Pancreas (tissue), 10 donors: Measurements from ENCODE around the gene PAX3. TPM values are rescaled to one million over a fixed set of nuclear protein-coding genes. Genes with fewer than 3 reads are reported as not detected.

Experiments
- ATAC-seq, 4 donors: fragments of 200-7000 bp; cut with Tn5 transposase; one replicate each; pipeline versions ENCODE4 v1.8.0 to v1.9.1; 2020; ENCODE audit warnings: mild to moderate bottlenecking in 4 of 4, moderate library complexity in 4 of 4
- DNase-seq, 6 donors: peaks; one replicate each; pipeline ENCODE4 v3.0.0-alpha.2; 2020
- FAIRE-seq: peaks from 2 replicates; lab custom pipeline; 2012; peaks lifted over from hg19 to GRCh38; lab: Jason Lieb, UNC
- H3K27ac ChIP-seq, 4 donors: fragments of 200-600 bp; sonication (generic); 1 replicate in 3 of 4; 2 replicates in 1 of 4; pipeline versions ENCODE4 v1.5.0 to v1.8.0; 2020
- H3K27me3 ChIP-seq, 4 donors: fragments of 200-600 bp; one replicate each; pipeline ENCODE4 v1.8.0; 2021
- H3K36me3 ChIP-seq, 3 donors: fragments of 200-600 bp; sonication (generic) in 1 of 3; one replicate each; pipeline versions ENCODE4 v1.5.0 to v1.8.0; 2020 to 2021
- H3K4me1 ChIP-seq, 3 donors: fragments of 200-600 bp; one replicate each; pipeline ENCODE4 v1.8.0; 2021
- H3K4me3 ChIP-seq, 4 donors: fragments of 200-600 bp; sonication (generic) in 2 of 4; one replicate each; pipeline versions ENCODE4 v1.5.0 to v1.8.0; 2020 to 2021
- H3K9me3 ChIP-seq, 4 donors: fragments of 200-600 bp; one replicate each; pipeline ENCODE4 v1.8.0; 2021
- WGBS, 2 donors: extraction: QIAGEN DNeasy Blood & Tissue Kit; methylation state at CpG; one replicate each; pipeline ENCODE4 v1.1.7; 2013; 5-methylcytosine and 5-hydroxymethylcytosine counted together
- intact Hi-C, 3 donors: fragments of 100-400 bp; cut with DNase I; formaldehyde crosslinking; loops; one replicate each; pipeline versions ENCODE4 v1.11.1 to v1.14.2; 2022
- polyA plus RNA-seq, 2 donors: library from polyadenylated mRNA; stranded (reverse); fragments of 200-250 nt; gene quantifications; one replicate each; pipeline ENCODE4 v1.2.3, GENCODE V29; 2013
- total RNA-seq, 6 donors: library from RNA; stranded (reverse); fragmentation: NEBNext Ultra II Directional in 4 of 6; extraction: Animal tissue kit (Norgen Biotek cat#: 25700) in 4 of 6; gene quantifications; one replicate each; pipeline versions ENCODE4 v1.2.1 to v1.2.4, GENCODE V29; 2021 to 2023
- TF ChIP-seq, protein P1 (sequence below), 4 donors: fragments of 200-600 bp; sonication (generic) in 3 of 4; IDR thresholded peaks; one replicate each; pipeline versions ENCODE4 v1.5.0 to v1.8.0; 2021; ENCODE audit warnings: antibody characterized with exemption in 4 of 4
- donor health status: healthy with polysubstance abuse.
- donor health status: DM: no; HTN: no; CAD: no; lungs with moderate emphysema.
- donor health status: DM: no; HTN: no; CAD: no.
- donor health status: control.
- donor health status: control.
- donor health status: Bipolar disorder and iron deficiency.
- donor health status: DM: yes; HTN: yes; CAD: no.
- donor health status: DM: no; HTN: no; CAD: no.
- donor health status: DM: no; HTN: no; CAD: no.
- donor health status: DM: yes; HTN: yes; CAD: no.

The PAX3 gene
- total and polyA plus RNA-seq, 8 donors: not detected

- 42 to 47% methylated on average over 2 of the region's 2 CpGs for WGBS, 2 donors
- H3K36me3 ChIP-seq: no peaks in the 10 kb centered on the region
- FAIRE-seq (no peak), DNase-seq (no peak), ATAC-seq (no peak)
- no peaks in the 10 kb centered on the region for H3K4me1 ChIP-seq
- no peak overlapping the region for H3K4me3 ChIP-seq
- no peaks in the 10 kb centered on the region for H3K9me3 ChIP-seq
- TF ChIP-seq, protein P1, sequence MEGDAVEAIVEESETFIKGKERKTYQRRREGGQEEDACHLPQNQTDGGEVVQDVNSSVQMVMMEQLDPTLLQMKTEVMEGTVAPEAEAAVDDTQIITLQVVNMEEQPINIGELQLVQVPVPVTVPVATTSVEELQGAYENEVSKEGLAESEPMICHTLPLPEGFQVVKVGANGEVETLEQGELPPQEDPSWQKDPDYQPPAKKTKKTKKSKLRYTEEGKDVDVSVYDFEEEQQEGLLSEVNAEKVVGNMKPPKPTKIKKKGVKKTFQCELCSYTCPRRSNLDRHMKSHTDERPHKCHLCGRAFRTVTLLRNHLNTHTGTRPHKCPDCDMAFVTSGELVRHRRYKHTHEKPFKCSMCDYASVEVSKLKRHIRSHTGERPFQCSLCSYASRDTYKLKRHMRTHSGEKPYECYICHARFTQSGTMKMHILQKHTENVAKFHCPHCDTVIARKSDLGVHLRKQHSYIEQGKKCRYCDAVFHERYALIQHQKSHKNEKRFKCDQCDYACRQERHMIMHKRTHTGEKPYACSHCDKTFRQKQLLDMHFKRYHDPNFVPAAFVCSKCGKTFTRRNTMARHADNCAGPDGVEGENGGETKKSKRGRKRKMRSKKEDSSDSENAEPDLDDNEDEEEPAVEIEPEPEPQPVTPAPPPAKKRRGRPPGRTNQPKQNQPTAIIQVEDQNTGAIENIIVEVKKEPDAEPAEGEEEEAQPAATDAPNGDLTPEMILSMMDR (IDR thresholded peaks at IDR 0.05): no peak
- intact Hi-C loops: no loop called here
- H3K27me3 ChIP-seq: peaks cover 2 to 14% (median 8%) of the 10 kb centered on the region in 4 donors
- H3K27ac ChIP-seq: no peak overlapping the region
Measured at GRCh38 chr2:222261504-222261903, 37.3 kb downstream of the PAX3 start.

DNA sequence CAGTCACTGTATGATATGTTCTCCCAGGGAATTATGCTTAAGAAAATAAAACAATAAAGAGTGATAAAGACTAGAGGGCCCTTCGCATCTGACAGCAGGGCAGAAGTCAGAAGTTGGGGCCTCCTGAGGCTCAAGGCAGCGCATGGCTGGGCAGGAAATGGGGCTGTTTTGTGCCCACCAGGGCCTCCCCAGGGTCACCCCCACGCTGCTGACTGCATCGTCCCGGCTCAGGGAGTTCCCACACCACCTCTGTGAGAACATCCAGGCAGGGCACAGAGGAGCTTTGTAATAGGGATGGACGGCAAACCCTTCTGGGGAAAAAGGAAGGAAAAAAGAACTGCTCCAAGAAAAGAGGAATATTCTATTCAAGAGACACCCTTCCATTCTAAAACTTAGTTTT, 41.2 kb downstream of the PAX3 start:
- no peaks in the 10 kb centered on the region for H3K4me1 ChIP-seq
- ATAC-seq: no peak
- no peak overlapping the region for H3K27ac ChIP-seq
- H3K27me3 ChIP-seq: peaks cover 0 to 16% (median 5%) of the 10 kb centered on the region in 4 donors
- TF ChIP-seq, protein P1 (IDR thresholded peaks at IDR 0.05): no peak
- intact Hi-C loops: no loop called here
- DNase-seq: no peak
- no peaks in the 10 kb centered on the region for H3K36me3 ChIP-seq
- FAIRE-seq: no peak
- H3K4me3 ChIP-seq: no peak overlapping the region
- 23 to 30% methylated on average over 6 of the region's 6 CpGs for WGBS, 2 donors
- no peaks in the 10 kb centered on the region for H3K9me3 ChIP-seq

GRCh38 chr2:222256250-222256649, 42.5 kb downstream of the PAX3 start:
- WGBS, 2 donors: 5 to 9% methylated on average over 8 of the region's 8 CpGs
- ATAC-seq: no peak
- TF ChIP-seq, protein P1 (IDR thresholded peaks at IDR 0.05): no peak

DNA sequence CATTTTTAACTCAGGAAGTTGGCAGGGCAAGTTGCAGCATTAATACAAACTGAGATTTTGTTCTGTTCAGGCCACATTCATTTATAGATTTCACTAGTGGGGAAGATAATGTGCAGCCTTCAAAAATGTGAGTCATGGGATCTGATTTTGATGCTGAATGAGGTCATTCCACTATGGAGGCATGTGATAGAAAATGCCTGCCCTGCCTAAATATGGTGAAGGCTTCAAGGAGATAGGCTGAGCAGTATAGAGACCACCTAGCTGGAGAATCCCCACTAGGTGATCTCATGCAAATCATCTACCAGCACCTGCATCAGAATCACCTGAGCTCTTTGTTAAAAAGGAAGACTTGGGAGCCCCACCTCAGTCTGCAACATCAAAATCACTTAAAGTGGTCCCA, 43.7 kb downstream of the PAX3 start:
- no peak for FAIRE-seq
- intact Hi-C loops: no loop called here
- H3K4me3 ChIP-seq: no peak overlapping the region
- DNase-seq: no peak
- H3K27me3 ChIP-seq: peaks cover 0 to 10% (median 0%) of the 10 kb centered on the region in 4 donors
- H3K36me3 ChIP-seq: no peaks in the 10 kb centered on the region
- H3K9me3 ChIP-seq: no peaks in the 10 kb centered on the region
- ATAC-seq: no peak
- no peak overlapping the region for H3K27ac ChIP-seq
- no peaks in the 10 kb centered on the region for H3K4me1 ChIP-seq
- TF ChIP-seq, protein P1 (IDR thresholded peaks at IDR 0.05): no peak

More at GRCh38 chr2:222256250-222256649, 42.5 kb downstream of the PAX3 start:
- H3K27me3 ChIP-seq: peaks cover 0 to 11% (median 0%) of the 10 kb centered on the region in 4 donors
- intact Hi-C loops: no loop called here
- no peak overlapping the region for H3K4me3 ChIP-seq
- no peaks in the 10 kb centered on the region for H3K4me1 ChIP-seq
- FAIRE-seq (no peak), DNase-seq (no peak)
- H3K36me3 ChIP-seq: no peaks in the 10 kb centered on the region
- H3K9me3 ChIP-seq: no peaks in the 10 kb centered on the region
- no peak overlapping the region for H3K27ac ChIP-seq

DNA sequence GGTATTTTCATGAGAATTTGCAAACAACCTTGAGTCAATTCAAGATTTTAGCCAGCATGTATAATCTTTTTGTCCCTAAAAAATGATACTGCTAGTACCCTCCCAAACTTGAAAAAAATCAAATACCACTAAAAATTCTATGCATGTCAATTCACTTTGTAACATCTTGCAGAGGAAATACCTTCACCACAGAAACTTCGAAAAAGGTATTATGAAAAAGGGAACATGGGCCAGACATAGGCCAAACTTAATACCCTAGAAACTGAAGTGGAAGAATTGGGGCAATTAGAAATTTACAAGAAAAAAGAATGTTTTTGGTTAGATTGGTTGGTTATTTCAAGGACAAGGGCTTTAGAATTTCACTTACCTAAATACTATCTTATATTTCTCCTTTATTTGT, 48.5 kb downstream of the PAX3 start:
- Histone ChIP-seq H3K9me3 (no peaks in the 10 kb centered on the region), H3K4me1 (no peaks in the 10 kb centered on the region), H3K27ac (no peak overlapping the region), H3K4me3 (no peak overlapping the region), H3K36me3 (no peaks in the 10 kb centered on the region), H3K27me3 (peaks cover 0 to 1% (median 0%) of the 10 kb centered on the region in 4 donors)
- ATAC-seq (no peak), FAIRE-seq (no peak), DNase-seq (no peak)
- 45 to 66% methylated on average over 1 of the region's 1 CpG for WGBS, 2 donors
- TF ChIP-seq, protein P1 (IDR thresholded peaks at IDR 0.05): no peak
- intact Hi-C loops: no loop called here
